CD4-positive, alpha-beta T cell treated with Interleukin-4 for 4 hours (primary cell): ENCODE results near the gene ACAD11.
"Not testable (repeated sequence)": the region's sequence is repeated elsewhere in the genome, so short reads cannot be mapped to it uniquely, and the experiment has no call there.

Experiments
- DNase-seq: peaks from one replicate; pipeline ENCODE4 v3.0.0-alpha.2; 2020

ACAD11 gene

DNA sequence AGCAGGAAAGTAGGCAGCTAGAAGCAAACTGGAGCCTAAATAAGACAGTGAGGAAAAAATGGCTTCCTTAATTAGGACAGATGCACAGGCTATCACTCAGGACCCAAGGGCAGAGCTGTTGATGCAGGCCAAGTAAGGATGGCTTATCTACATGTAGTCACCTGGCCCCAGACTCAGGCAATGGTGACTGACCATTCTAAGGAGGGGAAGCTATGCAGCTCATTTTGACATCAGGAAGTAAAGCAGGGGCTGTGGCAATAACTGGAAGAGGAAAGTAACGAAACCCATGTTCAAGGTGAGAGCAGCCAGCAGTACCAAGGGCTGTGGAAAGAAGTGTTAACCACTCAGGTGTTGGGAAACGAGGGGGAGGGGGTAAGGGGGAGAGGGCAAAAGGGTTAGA, 16.2 kb downstream of the ACAD11 start:
- no peak for DNase-seq

DNA sequence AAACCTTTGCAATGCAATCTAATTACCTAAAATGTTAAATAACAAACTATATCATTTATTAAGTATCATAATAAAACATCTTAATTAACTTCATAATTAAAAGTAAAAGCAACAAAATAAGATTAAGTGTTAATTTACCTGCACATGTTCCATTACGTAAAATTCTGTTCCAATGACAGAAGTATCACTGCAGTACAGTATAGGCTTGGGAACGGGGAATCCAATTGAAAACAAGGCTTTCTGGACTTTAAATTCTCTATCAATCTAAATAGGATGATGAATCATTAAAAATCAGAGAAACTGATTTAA, 17.1 kb downstream of the ACAD11 start:
- DNase-seq: no peak

DNA sequence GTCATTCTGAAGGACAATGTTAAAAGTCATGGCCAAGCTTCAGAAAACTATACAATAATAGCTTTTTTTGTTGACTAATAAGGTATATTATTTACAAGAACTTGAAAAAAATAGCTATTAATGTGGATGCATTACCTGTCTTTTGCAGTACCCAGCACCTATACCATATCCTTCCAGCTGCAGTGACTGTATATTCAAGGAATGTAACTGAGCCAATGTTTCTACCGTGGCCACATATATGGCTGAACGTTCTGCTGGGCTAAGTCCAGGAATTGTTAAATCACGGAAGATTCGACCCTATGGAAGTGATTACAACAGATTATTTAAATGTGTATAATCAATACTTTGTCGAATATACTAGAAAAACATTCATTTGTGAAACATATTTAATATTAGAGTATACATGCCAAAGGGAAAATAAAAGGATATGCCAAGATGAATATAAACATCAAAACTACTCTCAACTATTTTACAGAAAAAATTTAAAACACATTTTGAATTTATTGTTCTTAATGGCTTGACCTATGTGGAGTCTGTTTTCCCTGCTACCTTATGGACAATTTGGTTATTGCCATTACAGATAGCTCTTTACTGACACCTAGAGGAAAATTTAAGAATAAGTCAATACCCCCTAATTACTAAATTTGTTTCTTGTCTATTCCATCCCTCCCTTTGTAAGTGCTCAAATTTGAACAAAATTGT, 17.6 kb downstream of the ACAD11 start:
- DNase-seq: peak; percentile 50

DNA sequence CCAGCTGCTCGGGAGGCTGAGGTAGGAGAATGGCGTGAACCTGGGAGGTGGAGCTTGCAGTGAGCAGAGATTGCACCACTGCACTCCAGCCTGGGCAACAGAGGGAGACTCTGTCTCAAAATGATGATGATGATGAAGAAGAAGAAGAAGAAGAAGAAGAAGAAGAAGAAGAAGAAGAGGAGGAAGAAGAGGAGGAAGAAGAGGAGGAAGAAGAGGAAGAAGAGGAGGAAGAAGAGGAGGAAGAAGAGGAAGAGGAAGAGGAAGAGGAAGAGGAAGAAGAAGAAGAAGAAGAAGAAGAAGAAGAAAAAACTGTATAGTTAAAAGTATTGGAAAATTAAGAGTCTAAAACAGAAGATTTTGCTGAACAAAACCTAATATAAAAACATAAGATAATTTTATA, 18.2 kb downstream of the ACAD11 start:
- not testable (repeated sequence) for DNase-seq

DNA sequence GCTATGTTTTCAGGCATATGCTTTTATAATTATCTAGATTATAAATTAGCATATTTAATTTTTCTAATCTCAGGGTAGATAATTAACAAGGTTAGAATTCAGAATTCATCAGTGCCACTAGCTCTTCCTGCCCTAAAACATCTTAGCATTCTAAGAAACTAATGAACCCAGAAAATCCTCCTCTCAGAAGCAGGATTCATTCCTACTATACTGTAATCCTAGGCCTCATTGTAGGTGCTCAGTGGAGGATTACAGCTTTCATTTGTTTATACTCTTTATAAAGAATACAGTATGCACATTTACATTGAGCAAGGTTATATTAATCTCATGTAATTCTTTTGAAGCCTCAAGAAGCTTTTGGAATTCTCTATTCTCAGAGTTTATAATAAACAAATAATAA, 20.9 kb downstream of the ACAD11 start:
- no peak for DNase-seq

DNA sequence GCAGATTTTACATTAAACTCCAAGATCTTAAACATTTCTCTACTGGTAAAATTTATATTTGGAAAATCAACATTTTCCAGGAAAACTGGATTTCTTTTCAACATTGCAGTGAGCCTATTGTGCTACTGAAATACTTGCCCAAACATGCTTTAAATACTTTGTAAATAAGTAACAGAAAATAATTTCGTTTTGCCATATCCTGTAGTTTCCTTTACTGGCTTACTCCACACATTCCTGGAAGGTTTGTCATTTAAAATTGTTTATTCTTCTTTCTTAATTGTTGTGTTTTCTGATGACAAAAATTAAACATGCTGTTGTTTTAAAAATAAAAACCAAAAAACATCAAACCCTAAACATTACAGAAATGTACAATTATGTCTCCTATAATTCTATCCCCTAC, 22.0 kb downstream of the ACAD11 start:
- no peak for DNase-seq

DNA sequence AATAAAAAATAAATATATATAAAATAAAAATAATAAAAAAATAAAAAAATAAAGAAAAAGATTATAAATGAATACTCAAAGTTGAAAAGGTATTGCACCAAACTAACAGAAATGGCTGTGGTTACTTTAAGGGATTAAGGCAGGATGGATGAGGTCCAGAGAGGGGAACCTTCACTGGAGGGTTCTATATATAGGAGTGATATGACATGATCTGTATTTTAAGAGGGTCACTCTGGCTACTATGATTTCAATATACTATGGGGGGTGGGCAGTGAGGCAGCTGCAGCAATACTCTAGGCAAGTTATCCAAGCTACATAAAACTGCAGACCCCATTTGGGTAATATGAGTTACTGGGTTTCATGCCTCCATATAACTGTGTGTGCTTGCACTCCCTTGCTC, 24.6 kb downstream of the ACAD11 start:
- no peak for DNase-seq

DNA sequence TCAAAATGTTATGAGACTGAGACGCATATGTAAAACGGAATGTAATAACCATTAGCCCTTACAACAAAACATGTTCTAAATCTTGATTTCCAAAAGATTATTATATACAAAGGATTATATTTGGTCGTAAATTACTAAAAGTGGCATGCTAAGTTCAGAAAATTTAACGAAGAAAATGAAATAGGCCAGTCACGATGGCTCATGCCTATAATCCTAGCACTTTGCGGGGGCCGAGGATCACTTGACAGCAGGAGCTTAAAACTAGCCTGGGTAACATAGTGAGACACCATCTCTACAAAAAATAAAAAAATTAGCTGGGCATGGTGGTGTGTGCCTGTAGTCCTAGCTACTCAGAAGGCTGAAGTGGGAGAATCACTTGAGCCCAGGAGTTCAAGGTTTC, 29.0 kb downstream of the ACAD11 start:
- no peak for DNase-seq

DNA sequence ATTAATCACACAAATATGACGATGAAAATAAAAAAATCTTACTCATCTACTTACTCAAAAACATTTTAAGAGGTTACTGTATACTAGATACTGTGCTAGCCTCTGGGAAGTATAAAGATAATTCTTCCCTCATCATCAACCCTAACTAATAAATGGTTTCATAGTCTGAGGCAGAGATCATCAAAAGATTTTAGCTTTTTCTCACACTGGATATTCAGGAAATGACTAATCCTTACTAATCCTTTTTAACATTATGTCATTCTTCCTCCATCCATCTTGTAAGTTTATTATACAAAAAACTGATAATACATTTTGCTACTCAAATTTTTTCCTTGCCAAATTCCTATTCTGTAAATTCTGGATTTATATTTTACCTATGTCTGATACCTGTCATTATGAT, 29.7 kb downstream of the ACAD11 start:
- DNase-seq: no peak

DNA sequence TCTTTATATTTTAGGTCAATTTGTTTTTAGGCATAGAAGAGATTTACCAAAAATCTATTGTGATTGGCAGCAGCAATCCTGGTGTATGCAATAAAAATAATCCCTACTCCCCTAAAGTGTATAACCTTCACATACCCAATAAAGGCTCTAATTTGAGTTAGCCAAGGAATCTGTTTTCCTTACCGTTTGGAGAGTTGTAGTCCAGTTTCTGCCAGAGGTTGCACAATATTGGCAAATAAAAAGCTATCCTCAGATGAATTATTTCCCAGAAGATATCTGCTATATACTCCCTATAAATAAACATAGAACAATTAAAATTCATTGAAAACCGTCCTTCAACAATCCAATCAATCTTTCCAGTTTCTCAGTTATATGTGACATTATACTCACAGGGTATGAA, 31.5 kb downstream of the ACAD11 start:
- no peak for DNase-seq

DNA sequence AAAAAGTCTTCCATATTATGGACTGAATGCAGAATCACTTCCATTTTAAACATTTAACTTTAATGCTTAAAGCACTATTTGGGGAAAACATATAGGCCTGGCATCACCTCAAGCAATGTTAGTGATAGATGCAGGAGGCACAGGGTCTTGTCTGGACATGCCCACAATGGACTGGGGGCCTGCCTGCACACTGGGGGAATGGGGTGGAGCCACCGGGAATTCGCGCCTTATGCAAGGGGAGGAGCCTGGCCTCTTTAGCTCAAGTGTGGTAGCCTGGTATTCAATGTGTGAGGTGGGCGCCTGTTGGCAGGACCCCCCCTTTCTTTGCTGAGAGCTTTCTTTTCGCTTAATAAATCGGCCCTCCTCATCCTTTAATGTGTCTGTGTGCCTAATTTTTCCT, 32.7 kb downstream of the ACAD11 start:
- DNase-seq: no peak

DNA sequence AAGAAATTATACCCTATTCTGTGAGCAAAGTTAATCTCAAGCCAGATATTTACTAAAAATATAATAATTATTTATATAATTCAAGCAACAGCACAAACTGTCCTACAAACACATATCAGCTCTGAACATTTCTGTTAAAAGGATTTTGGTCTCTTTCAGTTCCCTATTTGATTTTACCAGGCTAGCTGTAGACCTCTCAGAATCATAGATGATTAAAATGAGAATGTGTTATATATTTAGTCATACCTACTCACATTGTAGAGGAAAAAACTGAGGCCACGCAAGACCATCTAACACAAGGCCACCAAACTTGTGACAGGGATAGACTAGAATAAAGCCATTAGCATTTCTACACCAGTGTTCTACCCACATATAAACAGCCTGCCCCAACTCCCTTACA, 34.0 kb downstream of the ACAD11 start:
- DNase-seq: no peak

DNA sequence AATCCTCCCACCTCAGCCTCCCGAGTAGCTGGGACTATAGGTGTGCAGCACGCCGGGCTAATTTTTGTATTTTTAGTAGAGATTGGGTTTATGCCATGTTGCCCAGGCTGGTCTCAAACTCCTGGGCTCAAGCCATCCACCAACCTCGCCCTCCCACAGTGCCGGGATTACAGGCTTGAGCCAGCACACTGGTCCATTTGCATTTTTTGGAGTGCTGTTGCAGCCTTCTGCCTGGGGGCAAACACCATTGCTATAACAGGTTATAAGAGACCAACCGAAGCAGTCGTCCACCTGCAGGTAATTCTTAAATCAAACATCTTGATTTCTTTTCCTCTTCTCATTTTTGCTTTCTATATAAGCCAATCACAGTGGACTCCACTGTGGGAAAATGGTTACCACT, 34.8 kb downstream of the ACAD11 start:
- no peak for DNase-seq

DNA sequence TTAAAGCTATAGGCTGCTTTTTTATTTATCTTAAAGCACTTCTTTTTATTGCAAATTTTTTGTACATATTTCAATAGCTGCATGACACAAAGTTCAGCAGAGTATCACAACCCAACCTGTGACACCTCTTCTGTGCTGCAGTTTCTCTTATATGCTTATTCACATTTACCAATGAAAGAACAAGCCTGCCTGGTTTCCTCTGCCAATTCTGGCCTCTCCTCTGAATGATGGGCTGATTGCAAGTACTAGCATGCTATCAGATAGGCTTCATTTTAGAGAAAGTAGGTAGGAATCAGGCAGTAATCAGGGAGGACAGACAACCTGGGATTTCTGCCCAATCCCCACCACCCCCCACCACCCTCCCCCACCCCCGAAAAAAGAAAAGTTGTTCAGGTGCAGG, 36.0 kb downstream of the ACAD11 start:
- no peak for DNase-seq

DNA sequence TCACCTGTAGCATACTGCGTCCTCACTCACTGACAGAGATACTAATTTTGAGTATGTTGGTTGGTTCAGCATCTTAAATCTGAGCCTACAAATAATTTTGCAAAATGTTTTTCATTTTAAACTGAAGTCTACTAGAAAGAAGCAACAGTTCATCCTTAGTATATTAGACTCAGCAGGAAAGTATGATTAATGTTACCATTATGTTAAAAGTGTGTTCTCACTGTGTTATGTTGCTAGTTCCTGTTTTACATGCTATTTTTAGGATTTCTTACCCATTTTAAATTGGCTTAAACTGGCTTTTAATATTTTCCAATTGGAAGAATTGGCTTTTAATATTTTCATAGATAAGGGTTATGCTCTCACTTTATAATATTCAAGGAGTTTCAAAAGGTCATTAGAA, 36.8 kb downstream of the ACAD11 start:
- DNase-seq: no peak

DNA sequence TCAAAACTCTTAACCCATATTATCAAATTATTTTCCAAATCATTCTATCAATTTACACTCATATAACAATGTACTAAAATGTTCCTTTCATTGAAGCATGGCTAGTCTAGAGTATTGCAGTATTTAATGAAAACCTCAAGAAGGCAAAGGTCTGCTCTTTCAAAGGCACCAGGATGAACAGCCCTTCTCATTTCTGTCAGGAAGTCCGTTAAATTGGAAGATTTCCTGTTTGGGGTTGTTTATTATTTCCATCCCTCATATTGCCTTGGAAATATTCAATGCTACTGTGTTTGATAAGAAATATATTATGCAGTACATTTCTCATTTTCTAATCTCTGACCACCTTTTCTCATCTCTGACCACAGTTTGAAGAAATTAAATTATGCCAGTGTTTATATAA, 37.5 kb downstream of the ACAD11 start:
- DNase-seq: no peak

DNA sequence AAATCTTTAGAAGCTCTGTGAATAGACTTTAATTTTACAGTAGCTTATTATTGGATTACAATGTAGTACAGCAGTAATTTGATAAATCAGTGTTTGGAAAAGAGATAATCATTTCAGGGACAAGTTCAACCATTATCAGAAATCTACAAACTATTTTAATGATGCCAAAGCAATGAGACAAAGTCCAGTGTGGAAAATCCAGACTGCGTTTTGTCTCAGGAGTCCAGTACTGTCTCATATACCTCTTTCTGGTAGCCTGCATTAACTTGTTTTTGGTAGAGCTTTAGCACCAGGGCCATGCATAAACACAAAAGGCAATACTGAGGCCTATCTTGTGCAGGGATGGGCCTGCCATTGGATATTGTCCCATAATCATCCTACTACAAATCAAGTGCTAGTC, 42.8 kb downstream of the ACAD11 start:
- no peak for DNase-seq

DNA sequence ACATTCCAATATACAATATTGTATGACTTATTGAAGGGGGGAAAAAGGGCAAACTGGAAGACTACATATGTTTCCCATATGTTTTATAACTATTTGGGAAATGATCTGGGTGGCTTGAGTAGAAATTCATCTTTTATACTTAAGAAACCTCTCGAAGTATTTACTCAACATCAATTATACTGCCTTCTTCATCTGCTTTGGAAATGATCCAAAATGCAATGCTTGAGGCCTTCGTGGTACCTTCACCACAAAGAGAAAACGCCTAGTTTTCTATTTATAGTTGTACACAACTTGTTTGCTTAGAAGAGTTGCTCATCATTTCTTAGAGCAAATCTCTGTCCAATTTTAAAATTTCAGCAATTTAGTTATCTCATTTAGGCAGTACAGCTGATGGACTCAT, 43.7 kb downstream of the ACAD11 start:
- DNase-seq: no peak

DNA sequence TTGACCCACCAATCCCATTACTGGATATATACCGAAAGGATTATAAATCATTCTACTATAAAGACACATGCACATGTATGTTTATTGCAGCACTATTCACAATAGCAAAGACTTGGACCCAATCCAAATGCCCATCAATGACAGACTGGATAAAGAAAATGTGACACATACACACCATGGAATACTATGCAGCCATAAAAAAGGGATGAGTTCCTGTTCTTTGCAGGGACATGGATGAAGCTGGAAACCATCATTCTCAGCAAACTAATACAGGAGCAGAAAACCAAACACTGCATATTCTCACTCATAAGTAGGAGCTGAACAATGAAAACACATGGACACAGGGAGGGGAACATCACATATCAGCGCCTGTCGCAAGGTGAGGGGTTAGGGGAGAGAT, 44.3 kb downstream of the ACAD11 start:
- not testable (repeated sequence) for DNase-seq

DNA sequence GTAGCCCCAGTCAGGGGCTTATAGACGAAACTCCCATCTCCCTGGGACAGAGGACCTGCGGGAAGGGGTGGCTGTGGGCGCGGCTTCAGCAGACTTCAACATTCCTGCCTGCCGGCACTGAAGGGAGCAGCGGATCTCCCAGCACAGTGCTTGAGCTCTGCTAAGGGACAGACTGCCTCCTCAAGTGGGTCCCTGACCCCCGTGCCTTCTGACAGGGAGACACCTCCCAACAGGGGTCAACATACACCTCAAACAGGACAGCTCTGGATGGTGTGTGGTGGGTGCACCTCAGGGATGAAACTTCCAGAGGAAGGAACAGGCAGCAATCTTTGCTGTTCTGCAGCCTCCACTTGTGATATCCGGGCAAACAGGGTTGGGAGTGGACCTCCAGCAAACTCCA, 53.0 kb downstream of the ACAD11 start:
- not testable (repeated sequence) for DNase-seq

DNA sequence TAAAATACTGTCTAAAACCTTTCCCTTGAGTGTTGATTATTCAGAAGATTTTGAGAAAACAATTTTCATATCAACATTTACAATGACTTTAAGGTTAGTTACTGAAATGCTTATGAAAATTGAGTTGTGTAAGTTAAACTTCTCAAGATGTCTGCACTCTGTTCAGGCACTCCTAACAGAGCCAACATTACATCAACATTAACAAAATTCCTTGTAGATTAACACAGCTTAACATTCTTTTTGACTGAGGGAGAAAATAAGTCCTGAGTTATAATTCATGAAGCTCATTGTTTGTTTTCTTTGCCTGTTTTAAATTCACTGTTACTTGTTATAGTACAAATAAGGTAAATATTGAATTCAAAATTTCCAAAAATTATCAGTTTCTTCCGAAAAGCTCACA, 53.5 kb downstream of the ACAD11 start:
- DNase-seq: no peak

DNA sequence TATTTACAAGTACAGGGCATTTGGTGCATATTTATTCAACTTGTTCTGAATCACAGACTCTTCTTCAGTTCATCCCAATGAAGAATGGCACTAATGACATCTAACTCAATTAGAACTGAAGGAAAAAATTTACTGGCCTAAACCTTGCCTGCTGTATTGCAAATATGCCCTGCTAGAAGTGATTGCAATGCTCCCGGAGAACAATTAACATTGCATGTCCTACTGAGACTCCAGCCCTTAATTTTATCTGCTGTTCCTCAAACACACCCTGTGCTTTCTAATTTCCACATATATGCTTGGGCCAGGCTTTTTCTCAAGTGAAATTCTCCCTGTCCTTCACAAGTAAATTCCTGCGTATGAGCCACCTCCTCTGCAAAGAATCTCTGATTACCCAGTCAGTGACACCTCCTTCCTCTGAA, 54.2 kb downstream of the ACAD11 start:
- no peak for DNase-seq

DNA sequence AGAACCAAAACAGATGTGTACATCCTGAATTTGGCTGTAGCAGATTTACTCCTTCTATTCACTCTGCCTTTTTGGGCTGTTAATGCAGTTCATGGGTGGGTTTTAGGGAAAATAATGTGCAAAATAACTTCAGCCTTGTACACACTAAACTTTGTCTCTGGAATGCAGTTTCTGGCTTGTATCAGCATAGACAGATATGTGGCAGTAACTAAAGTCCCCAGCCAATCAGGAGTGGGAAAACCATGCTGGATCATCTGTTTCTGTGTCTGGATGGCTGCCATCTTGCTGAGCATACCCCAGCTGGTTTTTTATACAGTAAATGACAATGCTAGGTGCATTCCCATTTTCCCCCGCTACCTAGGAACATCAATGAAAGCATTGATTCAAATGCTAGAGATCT, 59.0 kb downstream of the ACAD11 start:
- DNase-seq: not testable (repeated sequence)

DNA sequence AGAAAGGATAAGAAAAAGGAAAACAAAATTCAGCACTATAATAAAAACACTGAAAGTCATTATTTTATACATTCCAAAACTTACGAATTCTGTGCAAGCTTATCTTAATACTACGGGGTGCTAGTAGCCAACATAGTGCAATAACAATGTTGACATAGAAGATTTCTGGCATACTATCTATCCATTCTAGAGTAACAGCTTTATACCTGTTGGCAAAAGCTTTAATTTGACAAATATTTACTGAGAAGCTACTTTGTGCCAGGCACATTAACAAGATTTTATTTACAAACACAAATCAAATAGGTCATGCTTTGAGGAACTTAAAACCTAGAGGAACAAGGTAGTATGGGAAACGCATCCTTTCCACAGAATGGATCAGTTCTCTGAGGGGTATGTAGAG, 61.4 kb downstream of the ACAD11 start:
- no peak for DNase-seq

DNA sequence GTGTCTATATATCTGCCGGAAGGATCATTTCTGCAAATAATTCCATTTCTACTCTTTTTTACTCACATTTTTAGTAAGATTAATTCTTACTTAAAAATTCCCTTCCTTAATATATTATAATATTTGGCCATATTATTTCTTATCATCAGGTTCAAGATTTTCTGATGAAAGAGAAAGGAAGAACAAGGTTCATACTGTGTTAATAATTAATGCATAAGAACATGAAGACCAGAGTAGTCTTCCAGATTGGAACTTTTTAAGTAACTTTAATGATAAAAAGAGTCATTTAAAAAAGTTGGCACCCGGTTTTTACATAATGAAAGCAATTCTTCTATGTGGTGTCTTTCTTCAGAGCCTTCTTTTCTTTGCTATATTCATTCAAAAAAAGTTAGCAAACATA, 61.9 kb downstream of the ACAD11 start:
- DNase-seq: no peak
